CD4-positive, alpha-beta T cell treated with Interleukin-6 at 100 ng/mL for 8 hours (primary cell): ENCODE results near the gene FHIP2A.
"Not testable (repeated sequence)": the region's sequence is repeated elsewhere in the genome, so short reads cannot be mapped to it uniquely, and the experiment has no call there.

Source experiments
- DNase-seq: peaks from one replicate; pipeline ENCODE4 v3.0.0-alpha.2; 2020; ENCODE audit warnings: mixed read lengths, low spot score

FHIP2A gene, protein sequence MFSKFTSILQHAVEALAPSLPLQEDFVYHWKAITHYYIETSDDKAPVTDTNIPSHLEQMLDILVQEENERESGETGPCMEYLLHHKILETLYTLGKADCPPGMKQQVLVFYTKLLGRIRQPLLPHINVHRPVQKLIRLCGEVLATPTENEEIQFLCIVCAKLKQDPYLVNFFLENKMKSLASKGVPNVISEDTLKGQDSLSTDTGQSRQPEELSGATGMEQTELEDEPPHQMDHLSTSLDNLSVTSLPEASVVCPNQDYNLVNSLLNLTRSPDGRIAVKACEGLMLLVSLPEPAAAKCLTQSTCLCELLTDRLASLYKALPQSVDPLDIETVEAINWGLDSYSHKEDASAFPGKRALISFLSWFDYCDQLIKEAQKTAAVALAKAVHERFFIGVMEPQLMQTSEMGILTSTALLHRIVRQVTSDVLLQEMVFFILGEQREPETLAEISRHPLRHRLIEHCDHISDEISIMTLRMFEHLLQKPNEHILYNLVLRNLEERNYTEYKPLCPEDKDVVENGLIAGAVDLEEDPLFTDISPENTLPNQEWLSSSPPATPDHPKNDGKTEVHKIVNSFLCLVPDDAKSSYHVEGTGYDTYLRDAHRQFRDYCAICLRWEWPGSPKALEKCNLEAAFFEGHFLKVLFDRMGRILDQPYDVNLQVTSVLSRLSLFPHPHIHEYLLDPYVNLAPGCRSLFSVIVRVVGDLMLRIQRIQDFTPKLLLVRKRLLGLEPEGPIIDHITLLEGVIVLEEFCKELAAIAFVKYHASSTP

DNA sequence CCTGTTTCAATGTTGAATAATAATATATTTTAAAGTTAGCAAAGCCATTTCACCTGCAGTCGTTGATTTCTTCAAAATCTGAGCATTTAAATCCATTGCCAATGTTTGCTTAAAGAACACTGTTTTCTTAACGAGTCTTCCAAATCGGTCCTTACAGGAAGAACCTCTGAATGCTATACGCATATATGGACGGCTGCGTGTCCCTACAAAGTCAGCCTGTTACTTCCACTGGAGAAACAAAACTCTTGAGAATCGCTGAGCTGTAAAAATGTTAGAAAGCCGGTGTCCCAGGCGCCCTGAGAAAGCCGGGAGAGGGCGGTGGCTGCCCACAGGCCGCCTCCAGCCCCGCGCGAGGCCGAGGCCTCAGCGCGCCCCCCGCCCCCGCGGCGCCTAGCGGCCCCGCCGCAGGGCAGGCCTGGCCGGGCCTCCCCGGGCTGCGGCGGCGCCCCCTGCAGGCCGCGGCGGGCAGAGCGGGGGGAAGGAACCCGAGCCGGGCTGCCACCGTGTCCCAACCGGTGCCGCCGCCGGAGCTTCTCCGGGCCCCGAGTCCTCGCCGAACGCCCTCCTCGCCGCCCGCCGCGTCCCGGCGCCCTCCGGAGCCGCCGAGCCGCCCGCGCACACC is at the start of gene FHIP2A:
Gene FHIP2A, plus strand, starts transcription at position 488 of the 622 bp plus-strand sequence. CDS start 299 bp downstream, outside the sequence.
- peak; percentile 77 for DNase-seq

DNA sequence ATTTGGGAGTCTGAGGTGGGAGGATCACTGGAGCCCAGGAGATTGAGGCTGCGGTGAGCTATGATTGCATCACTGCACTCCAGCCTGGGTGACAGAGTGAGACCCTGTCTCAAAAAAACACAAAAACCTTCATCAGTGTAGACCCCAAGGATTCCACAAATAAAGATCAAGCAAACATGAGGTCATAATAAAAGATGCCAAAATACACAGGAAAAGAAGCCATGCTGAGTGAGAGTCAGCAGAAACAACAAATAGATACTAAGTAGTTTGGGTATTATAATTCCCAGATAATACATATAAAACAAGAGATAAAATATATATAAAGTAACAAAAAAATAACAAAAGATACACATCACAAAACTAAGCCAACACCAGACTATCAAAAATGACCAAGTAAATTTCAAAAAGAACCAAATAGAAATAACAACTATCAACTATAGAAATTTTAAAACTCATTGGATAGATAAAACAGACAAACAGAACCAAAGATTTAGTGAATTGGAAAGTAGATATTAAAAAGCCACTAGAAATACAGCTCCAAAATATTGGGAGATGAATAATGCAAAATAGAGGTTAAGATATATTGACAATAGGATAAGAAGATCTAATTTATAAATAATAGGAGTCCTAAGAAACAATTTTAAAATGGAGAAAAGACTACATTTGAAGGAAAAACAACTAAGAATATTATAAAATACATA is 48.9 kb upstream of the FHIP2A start:
- DNase-seq: no peak

DNA sequence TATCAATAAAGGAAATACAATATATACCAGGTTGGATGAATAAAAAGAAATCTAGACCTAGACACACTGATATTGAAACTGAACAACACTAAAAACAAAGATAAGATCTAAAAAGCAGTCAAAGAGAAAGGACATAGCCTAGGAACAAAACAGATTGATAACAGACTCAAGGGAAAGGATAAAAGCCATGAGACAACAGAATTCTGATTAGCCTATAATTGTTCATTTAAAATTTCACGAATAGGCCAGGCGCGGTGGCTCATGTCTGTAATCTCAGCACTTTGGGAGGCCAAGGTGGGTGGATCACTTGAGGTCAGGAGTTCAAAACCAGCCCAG is 48.4 kb upstream of the FHIP2A start:
- DNase-seq: no peak

DNA sequence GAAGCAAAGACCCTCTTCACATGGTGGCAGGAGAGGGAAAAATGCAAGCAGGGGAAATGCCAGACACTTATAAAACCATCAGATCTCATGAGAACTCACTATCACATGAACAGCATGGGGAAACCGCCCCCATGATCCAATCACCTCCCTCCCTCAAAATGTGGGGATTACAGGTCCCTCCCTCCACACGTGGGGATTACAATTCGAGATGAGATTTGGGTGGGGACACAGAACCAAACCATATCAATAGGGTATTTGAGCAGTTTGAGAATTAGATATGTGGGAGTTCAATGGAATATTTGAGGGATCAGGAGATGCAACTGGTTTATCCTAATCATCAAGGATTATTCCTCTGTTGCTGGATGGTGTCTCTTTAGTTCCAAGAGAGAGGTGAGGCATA is 46.5 kb upstream of the FHIP2A start:
- not testable (repeated sequence) for DNase-seq

- DNase-seq: no peak
Observed at GRCh38 chr10:114777415-114777814, 44.2 kb upstream of the FHIP2A start.

DNA sequence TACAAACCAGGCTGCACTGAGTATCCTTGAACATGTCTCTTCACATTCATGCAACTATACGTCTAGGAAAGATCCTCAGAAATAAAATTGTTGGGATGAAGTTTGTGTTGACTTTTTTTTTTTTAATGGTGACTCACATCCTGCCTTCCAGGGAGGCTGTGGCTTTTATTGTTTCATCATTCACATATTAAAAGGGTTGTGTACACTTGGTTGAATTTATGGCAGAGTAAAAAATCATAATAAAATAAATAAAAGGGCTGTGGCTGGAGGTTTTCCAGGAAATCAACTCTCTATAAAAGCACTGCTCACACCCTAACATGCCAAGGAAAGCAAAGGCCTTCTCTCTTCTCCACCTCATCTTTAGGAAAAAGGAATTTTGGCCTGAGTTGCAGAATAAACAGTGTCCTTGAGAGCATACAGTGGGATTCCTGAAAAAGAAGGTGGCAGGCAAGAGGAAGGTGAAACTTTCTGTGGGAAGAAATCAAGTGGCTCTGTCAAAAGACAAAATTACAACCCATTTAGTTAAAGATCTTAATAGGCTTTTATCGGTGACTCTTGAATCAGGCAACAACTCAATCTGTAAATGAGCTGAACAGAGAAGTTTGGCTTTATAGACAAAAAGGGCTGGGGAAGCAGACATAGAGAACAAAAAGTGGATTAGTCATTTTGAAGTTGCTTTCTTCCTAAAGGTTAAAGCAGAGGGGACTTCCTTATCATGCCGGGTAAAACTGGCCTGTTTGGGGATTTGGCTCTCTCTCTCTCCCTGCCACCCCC is 41.6 kb upstream of the FHIP2A start:
- DNase-seq: no peak

DNA sequence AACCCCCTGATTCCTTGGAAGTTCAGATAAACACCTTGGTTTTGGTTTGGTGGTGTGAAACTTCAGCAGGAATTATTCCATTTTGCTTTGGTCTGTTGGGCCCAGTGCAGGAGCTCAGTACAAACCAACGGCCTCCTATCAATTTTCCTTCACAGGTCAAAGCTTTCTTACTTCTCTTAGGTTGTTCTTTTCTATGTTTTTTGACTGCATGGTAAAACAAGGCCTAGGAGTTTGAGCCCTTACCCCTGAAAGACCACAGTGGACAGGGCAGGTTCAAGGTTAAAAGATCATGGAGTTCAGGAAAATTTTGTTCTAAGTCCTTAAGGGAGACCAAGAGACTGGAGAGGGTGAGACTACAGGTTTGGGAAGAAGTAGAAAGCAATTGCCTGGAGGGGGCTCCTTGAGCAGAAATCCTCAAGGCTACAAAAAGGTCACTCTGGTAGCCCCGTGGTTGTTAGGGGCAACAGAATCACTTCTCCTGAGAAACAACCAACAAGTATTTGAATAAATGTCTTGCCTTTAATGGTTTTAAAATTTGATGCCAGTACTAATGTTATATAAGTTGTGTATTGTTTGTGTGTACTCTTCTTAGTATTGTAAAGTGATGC is 40.9 kb upstream of the FHIP2A start:
- DNase-seq: no peak

GRCh38 chr10:114782666-114783065 is 38.9 kb upstream of the FHIP2A start:
- no peak for DNase-seq

DNA sequence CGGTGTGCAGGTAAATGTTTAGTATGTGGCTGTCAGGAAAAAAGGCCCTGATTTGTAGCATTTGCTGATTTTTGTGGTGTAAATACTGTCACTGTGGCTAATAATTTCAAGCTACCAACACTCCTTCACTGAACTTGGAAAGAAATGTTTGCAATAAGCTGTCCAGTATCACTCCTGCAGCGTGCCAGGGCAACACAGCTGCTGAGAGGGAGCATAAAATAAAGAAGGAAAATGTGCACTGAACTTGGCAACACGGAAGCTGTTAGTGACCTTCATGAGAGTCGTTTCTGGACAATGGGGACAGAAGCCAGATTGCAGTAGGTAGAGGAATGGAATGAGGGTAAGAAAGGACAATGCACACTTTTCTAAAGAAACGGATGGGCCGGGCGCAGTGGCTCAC is 37.9 kb upstream of the FHIP2A start:
- no peak for DNase-seq

DNA sequence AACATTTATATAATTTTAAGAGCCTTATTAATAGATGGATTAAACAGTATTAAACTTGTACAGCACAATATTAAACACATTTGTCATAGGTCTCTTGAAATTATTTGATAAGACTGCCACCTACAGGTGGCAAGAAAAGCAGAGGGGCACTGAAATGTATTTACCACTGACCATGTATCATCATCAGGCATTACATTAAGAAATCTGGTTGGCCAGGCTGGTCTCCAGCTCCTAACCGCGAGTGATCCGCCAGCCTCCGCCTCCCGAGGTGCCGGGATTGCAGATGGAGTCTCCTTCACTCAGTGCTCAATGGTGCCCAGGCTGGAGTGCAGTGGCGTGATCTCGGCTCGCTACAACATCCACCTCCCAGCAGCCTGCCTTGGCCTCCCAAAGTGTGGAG is 35.1 kb upstream of the FHIP2A start:
- DNase-seq: peak; percentile 40

GRCh38 chr10:114787131-114787530 is 34.4 kb upstream of the FHIP2A start:
- DNase-seq: not testable (repeated sequence)

- DNase-seq: no peak
Observed at GRCh38 chr10:114791768-114792167, 29.8 kb upstream of the FHIP2A start.

- no peak for DNase-seq
Observed at GRCh38 chr10:114795039-114795438, 26.5 kb upstream of the FHIP2A start.

GRCh38 chr10:114800361-114800760 is 21.2 kb upstream of the FHIP2A start:
- no peak for DNase-seq

- peak; percentile 35 for DNase-seq
Observed at GRCh38 chr10:114801411-114801813, 20.2 kb upstream of the FHIP2A start.

- no peak for DNase-seq
Observed at GRCh38 chr10:114802177-114802576, 19.4 kb upstream of the FHIP2A start.

DNA sequence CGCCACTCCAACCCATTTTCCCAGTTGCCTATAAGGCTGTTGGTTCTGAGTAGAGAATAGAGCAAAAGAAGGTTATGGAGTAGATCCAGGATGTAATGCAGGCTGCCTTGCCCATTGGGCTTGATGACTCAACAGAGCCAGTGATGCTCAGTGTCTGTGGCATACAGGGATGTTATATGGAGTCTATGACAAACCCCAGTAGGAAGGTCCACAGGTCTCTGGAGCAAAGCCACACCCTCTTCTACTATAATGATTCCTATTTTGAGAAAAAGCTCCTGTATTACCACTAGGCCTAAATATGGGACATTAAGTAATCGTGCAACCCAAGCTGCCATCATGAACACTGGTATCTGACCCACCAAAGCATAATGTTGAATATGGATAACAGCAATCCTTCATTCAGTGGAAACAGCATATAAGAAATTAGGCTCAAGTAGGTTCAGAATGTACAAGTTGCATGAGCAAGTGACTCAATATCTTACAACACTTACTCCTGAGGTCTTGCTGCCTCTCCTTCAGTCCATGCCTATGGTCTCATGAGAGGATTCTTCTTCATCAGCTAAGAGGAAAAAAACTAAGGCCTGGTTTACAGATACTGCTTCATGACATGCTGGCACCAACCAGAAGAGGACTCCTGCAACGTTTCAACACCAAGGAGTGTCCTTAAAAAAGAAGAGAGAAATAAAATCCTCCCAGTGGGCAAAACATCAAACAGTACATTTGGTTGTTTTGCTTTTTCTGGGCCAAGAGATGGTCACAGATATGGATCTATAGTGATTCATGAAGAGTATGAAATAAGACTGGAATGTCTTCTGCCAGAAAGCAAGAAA is 14.8 kb upstream of the FHIP2A start:
- no peak for DNase-seq

- no peak for DNase-seq
Observed at GRCh38 chr10:114808982-114809381, 12.6 kb upstream of the FHIP2A start.

DNA sequence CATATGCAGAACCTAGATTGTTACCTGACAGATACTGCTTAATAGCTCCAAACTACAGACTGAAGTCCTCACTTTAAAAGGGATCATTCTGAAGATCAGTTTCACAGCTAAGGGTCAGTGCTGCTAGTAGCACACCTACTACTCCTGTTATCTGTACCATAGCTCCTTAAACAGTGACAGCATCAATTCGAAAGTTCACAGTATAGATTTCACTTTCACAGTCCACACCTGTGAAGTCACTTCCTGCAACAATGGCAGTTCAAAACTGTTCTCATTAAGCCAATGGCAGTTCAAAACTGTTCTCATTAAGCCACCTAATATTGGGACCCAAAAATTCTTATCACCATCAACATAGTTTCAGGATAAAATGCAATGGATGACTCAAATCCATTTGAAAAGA is 10.7 kb upstream of the FHIP2A start:
- no peak for DNase-seq

DNA sequence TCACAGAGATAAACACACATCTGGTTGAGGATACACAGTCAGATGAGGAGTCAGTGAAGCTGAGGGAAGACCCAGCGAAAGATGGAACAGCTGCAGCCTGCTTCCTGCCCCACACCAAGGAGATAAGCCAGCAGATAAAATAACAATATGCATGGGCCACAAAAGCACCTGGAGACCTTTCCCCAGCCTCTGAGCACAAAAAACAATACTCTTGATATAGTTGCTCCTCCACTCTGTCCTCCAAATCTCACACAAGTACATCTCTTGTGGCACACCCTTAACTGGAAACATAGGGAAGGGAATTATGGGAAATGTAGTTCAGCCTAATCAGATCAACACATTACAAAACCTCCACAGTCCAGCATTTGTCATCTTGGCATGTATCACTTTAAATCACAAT is 9.7 kb upstream of the FHIP2A start:
- DNase-seq: no peak
